ENCODE data around the gene SEMA4G. TPM values are rescaled to one million over a fixed set of nuclear protein-coding genes. Genes with fewer than 3 reads are reported as not detected.
A peak's percentile ranks its signal among the peaks of the same experiment; 100 is the strongest.

Gene SEMA4G
- total RNA-seq, 2 donors from 2014 or later = 3.4 to 4.0 TPM

DNA sequence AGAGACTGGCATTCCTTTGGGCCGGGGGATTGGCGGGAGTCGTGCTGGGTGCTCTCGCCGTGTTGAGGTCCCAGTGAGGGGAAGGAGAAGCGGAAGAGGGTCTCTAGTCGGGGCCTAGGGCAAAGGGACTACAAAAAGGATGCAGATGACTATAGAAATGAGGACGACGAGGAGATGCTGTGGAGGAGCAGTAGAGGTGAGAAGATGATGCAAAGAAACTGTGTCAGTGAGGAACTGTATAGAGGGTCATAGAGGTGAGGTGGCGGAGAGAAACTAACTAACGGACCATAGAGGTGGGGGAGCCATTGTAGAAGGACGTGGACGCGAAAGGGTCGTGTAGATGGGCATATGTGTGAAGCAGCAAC lies 18.4 kb downstream of the SEMA4G start:
- Histone ChIP-seq H3K4me3 (peak overlapping the region; percentile 91 to 94), H3K4me1 (peaks cover 0 to 22% of the 10 kb centered on the region in 2 donors), H3K9me3 (no peaks in the 10 kb centered on the region), H3K27ac (peak overlapping the region; percentile 82 to 83), H3K36me3 (peaks cover 37% of the 10 kb centered on the region), H3K27me3 (no peaks in the 10 kb centered on the region)
- TF ChIP-seq CTCF (IDR thresholded peaks at IDR 0.05) = no peak
- DNase-seq (ENCODE audit: low spot score) = no peak

GRCh38 chr10:100988166-100988565 lies 18.9 kb downstream of the SEMA4G start:
- DNase-seq (ENCODE audit: low spot score) = no peak

DNA sequence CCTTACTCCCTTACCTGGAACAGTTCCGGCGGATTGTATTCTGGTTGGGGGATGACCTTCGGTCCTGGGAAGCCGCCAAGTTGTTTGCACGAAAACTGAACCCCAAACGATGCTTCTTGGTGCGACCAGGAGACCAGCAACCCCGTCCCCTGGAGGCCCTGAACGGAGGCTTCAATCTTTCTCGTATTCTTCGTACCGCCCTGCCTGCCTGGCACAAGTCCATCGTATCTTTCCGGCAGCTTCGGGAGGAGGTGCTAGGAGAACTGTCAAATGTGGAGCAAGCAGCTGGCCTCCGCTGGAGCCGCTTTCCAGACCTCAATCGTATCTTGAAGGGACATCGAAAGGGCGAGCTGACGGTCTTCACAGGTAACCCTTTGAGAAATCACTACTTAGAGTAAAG lies 19.8 kb downstream of the SEMA4G start:
- peaks cover 37% of the 10 kb centered on the region for H3K36me3 ChIP-seq
- peaks cover 0 to 22% of the 10 kb centered on the region in 2 donors for H3K4me1 ChIP-seq
- H3K4me3 ChIP-seq = no peak overlapping the region
- no peak for TF ChIP-seq CTCF (IDR thresholded peaks at IDR 0.05)
- DNase-seq (ENCODE audit: low spot score) = no peak
- H3K9me3 ChIP-seq = no peaks in the 10 kb centered on the region
- H3K27me3 ChIP-seq = no peaks in the 10 kb centered on the region
- no peak overlapping the region for H3K27ac ChIP-seq

More at GRCh38 chr10:100988166-100988565, 18.9 kb downstream of the SEMA4G start:
- H3K36me3 ChIP-seq = peaks cover 38% of the 10 kb centered on the region
- H3K27ac ChIP-seq = no peak overlapping the region
- no peaks in the 10 kb centered on the region for H3K27me3 ChIP-seq
- no peaks in the 10 kb centered on the region for H3K9me3 ChIP-seq
- H3K4me1 ChIP-seq = peaks cover 0 to 22% of the 10 kb centered on the region in 2 donors
- H3K4me3 ChIP-seq = peak overlapping the region; percentile 91 to 94
- TF ChIP-seq CTCF (IDR thresholded peaks at IDR 0.05) = no peak

- TF ChIP-seq CTCF (IDR thresholded peaks at IDR 0.05) = peak; percentile 47 to 79
- Histone ChIP-seq H3K9me3 (no peaks in the 10 kb centered on the region), H3K4me3 (no peak overlapping the region), H3K4me1 (peaks cover 0 to 27% of the 10 kb centered on the region in 2 donors), H3K27ac (no peak overlapping the region), H3K36me3 (peaks cover 35% of the 10 kb centered on the region), H3K27me3 (no peaks in the 10 kb centered on the region)
- no peak for DNase-seq (ENCODE audit: low spot score)
These were observed 24.8 kb downstream of the SEMA4G start for GRCh38 chr10:100993986-100994708.

DNA sequence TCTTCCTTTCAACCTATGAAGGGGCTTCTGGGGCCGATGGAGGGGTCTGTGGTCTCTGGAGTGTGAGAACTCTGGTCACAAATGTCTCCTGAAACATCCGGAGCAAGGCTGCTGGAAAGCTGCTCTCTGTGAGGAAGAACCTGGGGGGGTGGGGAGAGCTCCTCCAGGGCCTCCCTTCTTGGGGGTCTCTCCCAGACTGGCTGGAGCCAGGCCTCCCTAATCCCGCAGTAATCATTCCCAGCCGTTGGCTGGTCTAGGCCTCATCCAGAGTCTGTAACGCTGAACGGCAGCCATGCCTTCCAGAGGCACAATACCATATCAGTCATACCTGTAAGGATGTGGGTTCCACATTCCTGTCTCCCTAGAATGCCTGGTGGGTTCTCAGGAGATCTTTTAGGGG lies 25.9 kb downstream of the SEMA4G start:
- Histone ChIP-seq H3K4me3 (no peak overlapping the region), H3K9me3 (no peaks in the 10 kb centered on the region), H3K4me1 (peaks cover 0 to 29% of the 10 kb centered on the region in 2 donors), H3K27me3 (no peaks in the 10 kb centered on the region), H3K27ac (no peak overlapping the region), H3K36me3 (peaks cover 25% of the 10 kb centered on the region)
- no peak for TF ChIP-seq CTCF (IDR thresholded peaks at IDR 0.05)
- no peak for DNase-seq (ENCODE audit: low spot score)
